ENCODE results near the gene HPD.
"Not testable (repeated sequence)": the region's sequence is repeated elsewhere in the genome, so short reads cannot be mapped to it uniquely, and the experiment has no call there.

The HPD gene

GRCh38 chr12:121893961-121894460, 35.4 kb upstream of the HPD start:
- TF ChIP-seq, protein P1, sequence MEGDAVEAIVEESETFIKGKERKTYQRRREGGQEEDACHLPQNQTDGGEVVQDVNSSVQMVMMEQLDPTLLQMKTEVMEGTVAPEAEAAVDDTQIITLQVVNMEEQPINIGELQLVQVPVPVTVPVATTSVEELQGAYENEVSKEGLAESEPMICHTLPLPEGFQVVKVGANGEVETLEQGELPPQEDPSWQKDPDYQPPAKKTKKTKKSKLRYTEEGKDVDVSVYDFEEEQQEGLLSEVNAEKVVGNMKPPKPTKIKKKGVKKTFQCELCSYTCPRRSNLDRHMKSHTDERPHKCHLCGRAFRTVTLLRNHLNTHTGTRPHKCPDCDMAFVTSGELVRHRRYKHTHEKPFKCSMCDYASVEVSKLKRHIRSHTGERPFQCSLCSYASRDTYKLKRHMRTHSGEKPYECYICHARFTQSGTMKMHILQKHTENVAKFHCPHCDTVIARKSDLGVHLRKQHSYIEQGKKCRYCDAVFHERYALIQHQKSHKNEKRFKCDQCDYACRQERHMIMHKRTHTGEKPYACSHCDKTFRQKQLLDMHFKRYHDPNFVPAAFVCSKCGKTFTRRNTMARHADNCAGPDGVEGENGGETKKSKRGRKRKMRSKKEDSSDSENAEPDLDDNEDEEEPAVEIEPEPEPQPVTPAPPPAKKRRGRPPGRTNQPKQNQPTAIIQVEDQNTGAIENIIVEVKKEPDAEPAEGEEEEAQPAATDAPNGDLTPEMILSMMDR (IDR thresholded peaks at IDR 0.05; ENCODE audit: extremely low read depth, insufficient read depth, missing control alignments): no peak
- no peak for DNase-seq (ENCODE audit: low spot score)
- in situ Hi-C loops (cut with MboI; ENCODE audit: low pct_unique_long_range_greater_than_20kb, low sequenced_read_pairs, unreplicated experiment): no loop called here

DNA sequence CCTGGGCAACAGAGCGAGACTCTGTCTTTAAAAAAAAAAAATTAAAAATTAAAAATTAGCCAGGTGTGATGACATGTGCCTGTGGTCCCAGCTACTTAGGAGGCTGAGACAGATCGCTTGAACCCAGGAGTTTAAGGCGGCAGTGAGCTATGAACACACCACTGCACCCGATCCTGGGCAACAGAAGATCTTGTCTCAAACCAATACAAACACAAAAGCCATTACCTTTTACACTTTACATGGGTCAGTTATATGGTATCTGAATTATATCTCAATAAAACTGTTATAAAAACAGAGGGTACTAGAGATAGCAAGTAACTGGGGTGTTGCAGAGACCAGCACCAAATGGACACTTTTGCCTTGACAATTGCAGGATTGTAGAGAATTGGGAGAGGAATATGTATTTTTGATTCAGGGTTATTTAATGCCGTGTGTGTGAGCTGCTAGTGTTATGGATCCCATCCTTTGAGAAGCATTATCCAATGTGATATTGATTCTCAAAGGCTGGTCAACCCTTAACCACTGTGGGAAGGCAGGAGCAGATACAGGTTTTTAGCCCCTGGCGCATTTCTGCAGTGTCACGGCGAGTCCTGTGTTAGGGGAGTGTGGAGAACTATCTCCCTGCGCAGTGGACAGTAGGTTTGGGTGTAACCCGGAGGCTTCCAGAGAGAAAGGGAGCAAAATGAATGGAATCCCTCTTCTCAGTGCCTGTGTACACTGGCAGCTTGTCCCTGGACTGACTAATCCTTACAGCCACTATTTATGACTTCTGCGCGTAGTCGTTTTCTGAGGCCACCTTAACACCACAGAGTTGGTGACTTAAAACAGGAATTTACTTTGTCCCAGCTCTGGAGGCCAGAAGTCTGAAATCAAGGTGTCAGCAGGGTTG, 34.3 kb upstream of the HPD start:
- in situ Hi-C loops (cut with MboI; ENCODE audit: low pct_unique_long_range_greater_than_20kb, low sequenced_read_pairs, unreplicated experiment): no loop called here
- no peak for DNase-seq (ENCODE audit: low spot score)
- TF ChIP-seq, protein P1 (IDR thresholded peaks at IDR 0.05; ENCODE audit: extremely low read depth, insufficient read depth, missing control alignments): no peak

GRCh38 chr12:121889661-121890060, 31.0 kb upstream of the HPD start:
- DNase-seq (ENCODE audit: low spot score); in situ Hi-C loops (cut with MboI; ENCODE audit: low pct_unique_long_range_greater_than_20kb, low sequenced_read_pairs, unreplicated experiment): not testable (repeated sequence)

DNA sequence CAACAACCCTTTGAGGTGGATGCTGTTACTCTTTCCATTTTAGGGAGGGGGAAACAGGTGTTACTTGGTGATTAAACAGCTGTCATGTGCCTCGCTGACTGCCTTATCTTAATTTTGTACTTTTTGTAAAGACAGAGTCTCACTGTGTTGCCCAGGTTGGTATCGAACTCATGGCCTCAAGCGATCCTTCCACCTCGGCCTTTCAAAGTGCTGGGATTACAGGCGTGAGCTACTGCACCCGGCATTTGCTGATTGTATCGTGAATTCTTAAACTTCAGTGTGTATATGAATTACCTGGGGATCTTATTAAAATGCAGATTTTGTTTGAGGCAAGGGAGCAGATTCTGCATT, 30.6 kb upstream of the HPD start:
- TF ChIP-seq, protein P1 (IDR thresholded peaks at IDR 0.05; ENCODE audit: extremely low read depth, insufficient read depth, missing control alignments): no peak
- in situ Hi-C loops (cut with MboI; ENCODE audit: low pct_unique_long_range_greater_than_20kb, low sequenced_read_pairs, unreplicated experiment): no loop called here

GRCh38 chr12:121888478-121889273, 30.0 kb upstream of the HPD start, which contains the start of gene PSMD9:
TSS of gene PSMD9 (plus strand) at chr12:121888790. CDS start at chr12:121888857, 67 bp downstream.
- TF ChIP-seq, protein P1 (IDR thresholded peaks at IDR 0.05; ENCODE audit: extremely low read depth, insufficient read depth, missing control alignments): peak; percentile 66
- in situ Hi-C loops (cut with MboI; ENCODE audit: low pct_unique_long_range_greater_than_20kb, low sequenced_read_pairs, unreplicated experiment): no loop called here
- peak; percentile 96 for DNase-seq (ENCODE audit: low spot score)

More for the DNA sequence above, 30.6 kb upstream of the HPD start:
- DNase-seq (ENCODE audit: low spot score): no peak

- DNase-seq (ENCODE audit: low spot score): no peak
- TF ChIP-seq, protein P1 (IDR thresholded peaks at IDR 0.05; ENCODE audit: extremely low read depth, insufficient read depth, missing control alignments): no peak
- in situ Hi-C loops (cut with MboI; ENCODE audit: low pct_unique_long_range_greater_than_20kb, low sequenced_read_pairs, unreplicated experiment): no loop called here
Measured at GRCh38 chr12:121888083-121888477, 29.4 kb upstream of the HPD start.

DNA sequence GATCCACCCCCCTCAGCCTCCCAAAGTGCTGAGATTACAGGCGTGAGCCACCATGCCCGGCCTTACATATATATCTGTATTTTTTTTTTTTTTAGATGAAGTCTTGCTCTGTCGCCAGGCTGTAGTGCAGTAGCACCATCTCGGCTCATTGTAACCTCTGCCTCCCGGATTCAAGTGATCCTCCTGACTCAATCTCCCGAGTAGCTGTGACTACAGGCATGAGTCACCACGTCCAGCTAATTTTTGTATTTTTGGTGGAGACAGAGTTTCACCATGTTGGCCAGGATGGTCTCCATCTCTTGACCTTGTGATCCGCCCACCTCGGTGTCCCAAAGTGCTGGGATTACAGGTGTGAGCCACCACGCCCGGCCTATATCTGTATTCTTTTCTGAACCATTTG, 26.5 kb upstream of the HPD start:
- DNase-seq (ENCODE audit: low spot score); in situ Hi-C loops (cut with MboI; ENCODE audit: low pct_unique_long_range_greater_than_20kb, low sequenced_read_pairs, unreplicated experiment): not testable (repeated sequence)

Data from GM13977 (cell line).